Measurements from ENCODE around the gene RAD51B.
A peak's percentile ranks its signal among the peaks of the same experiment; 100 is the strongest.

RAD51B gene

DNA sequence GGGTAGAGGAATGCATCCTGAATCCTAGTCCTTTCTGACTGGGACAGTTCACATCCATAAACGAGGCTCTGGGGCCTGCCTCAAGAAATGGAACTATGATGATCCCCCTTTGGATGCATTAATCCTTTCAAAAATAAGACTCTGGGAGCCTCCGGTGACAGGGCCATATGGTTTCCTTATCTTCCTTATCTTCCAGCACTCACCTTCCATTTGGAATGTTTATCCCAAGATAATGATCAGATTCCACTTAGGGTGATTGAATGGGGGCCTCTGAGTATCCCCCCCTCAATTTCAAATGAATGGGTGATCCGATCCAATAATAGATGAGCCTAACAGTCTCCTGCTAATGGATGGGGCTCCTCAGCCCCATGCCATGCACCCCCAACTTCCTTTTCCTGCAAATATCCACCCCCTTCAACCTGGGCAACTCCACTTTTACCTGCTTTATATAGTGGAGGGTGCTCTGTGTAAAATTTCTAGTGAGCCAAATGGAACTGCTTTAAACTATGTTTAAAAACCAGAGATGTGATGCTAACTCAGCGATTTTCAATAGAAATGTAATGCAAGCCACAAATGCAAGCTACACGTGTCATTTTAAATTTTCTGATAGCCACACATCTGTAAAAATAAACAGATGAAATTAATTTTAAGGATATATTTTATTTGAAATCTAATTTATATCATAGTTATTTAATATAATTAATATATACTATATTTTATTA, 815.5 kb downstream of the RAD51B start:
- DNase-seq (ENCODE audit: low spot score): no peak

DNA sequence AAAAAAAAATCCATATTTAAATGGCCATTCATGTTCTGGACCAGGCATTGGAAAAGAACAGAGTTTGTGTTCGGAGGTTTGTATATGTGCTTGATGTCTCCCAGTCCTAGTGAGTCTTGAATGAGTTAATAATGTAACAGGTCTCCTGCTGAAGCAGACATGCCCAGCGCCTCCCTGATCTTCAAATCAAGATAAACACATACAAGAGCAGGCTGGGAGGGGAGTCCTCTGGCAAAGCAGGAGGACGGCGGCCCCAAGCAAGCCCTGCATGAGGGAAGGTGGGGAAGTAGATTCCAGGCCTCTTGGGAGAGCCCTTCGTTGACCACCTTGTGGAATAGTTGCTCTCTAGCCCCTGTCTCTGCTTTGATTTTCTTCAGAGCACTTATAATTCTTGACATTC, 817.0 kb downstream of the RAD51B start:
- DNase-seq (ENCODE audit: low spot score): no peak

DNA sequence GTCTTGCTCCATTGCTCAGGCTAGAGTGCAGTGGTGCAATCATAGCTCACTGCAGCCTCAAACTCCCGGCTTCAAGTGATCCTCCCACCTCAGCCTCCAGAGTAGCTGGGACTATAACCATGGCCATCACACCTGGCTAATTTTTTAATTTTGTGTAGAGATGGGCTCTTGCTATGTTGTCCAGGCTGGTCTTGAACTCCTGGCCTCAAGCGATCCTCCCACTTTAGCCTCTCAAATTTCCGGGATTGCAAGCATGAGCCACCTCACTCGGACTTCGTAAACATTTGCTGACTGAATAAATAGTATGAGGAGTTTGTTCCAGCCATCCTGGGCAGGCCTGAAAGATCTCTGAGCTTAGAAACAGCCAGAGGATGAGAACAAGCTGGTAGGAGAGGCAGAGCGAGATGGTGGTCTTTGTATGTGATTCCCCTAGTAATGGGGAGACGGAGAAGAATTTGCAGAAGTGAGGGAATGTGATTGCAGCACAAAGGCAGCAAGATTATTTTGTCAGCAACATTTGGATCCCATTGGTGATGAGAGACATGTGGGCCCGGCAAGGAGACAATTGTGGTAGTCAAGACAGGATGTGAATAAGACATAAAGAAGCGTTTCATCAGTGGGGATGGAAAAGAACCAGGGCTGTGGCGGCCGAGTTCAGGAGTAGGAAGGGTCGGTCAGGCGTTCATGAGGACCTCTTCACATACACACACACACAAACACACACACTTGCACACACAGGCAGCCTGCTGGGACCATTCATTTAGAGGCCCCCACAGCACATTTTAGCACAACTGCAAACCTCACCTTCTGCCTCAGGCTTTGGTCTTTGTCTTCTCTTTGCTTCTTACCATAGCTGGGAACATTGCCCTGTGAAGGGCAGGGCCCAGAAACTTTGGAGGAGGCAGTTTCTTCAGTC, 817.8 kb downstream of the RAD51B start:
- DNase-seq (ENCODE audit: low spot score): peak; percentile 80

DNA sequence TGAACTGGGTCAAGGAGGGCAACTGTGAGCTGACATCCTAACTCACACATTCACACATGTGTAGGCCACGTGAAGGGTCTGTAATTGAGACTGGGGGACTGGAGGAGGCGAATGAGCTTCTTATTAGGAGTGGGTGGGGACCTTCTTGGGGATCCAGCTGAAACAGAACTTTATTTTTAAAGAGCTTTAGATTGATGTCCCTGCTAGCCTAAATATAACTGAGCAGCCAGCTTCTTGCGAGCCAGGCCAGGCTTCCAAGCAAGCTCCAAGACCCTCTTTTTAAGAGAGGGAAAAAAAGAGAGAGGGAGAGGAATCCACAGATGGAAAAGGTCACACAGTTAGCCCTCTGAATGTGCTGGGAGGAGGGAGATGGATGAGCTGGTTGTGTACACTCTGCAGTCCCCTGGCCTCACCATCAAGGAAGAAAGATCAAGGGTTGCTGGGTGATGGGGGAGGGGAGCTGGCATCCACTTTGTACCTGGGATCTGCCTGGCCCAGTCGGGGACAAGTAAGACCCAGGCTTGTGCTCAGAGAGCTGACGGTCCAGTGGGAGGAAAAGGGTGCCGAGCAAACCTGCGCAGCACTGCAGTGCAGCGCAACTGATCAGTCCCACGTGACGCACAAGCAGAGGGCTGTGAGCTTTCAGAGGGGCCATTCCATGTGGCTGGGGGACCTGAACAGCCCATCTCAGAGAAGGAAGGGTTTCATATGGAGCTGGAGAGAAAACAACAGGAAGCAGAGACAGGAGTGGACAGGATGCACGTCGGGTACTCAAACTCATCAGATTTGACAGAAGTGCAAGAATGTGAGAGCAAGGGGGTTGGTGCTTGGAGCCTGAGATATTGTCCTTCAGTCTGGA, 818.8 kb downstream of the RAD51B start:
- no peak for DNase-seq (ENCODE audit: low spot score)

DNA sequence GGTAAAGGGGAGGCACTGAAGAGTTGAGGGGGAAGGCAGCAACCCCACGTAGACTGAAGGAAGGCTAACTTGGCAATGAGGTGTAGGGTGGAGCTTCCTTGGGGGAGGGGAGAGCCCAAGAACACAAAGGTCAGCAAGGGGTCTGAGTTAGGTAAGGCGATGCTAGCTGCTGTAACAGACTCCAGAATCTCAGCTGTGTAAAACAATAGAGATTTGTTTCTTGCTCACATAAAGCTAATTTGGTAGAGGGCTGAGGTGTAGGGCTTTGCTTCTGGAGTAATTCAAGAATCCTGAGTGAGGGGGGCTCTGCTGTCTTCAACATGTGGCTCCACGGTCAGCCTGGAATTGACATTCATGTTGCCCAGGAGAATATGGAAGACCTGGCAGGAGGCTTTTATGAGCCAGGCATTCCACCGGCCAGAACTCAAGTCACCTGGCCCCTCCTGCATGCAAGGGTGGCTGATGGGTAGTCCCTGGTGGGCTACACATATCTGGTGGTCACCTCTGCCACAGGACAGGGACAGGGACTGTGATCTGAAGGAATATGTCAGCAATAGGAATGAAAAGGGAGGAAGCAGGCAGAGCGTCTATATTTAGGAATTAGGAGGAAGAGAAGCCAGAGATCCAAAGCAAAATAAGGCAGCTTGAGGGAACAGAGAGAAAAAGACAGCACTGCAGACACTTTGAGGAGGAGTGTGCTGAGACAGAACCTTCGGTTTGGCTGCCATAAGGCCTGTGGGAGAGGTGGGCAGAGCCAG, 819.6 kb downstream of the RAD51B start:
- DNase-seq (ENCODE audit: low spot score): no peak

DNA sequence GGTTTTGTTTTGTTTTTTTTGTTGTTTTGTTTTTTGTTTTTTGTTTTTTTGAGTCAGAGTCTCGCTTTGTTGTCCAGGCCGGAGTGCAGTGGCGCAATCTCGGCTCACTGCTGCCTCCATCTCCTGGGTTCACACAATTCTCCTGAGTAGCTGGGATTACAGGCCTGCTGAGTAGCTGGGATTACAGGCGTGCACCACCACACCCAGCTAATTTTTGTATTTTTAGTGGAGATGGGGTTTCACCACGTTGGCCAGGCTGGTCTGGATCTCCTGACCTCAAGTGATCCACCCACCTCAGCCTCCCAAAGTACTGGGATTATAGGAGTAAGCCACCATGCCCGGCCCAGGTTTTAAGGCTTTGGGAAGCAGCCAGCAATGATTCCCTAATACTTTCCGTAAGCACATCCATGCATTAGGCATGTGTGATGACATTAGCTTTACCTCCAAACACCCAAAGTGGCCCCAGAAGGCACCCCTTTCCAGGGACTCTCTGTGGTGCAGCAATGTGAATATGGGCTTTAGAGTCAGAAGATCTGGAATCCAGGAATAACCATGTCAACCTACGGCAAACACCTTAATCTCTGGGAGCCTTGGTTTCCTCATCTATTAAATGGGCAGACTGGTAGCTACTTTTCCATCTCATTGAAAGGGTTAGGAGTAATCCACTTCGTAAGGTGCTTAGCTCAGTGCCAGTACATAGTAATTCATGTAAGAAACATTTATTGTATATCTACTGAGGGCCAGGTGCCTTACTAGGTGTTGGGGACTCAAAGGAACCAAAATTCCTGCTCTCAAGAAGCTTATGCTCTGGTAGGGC, 820.4 kb downstream of the RAD51B start:
- no peak for DNase-seq (ENCODE audit: low spot score)

DNA sequence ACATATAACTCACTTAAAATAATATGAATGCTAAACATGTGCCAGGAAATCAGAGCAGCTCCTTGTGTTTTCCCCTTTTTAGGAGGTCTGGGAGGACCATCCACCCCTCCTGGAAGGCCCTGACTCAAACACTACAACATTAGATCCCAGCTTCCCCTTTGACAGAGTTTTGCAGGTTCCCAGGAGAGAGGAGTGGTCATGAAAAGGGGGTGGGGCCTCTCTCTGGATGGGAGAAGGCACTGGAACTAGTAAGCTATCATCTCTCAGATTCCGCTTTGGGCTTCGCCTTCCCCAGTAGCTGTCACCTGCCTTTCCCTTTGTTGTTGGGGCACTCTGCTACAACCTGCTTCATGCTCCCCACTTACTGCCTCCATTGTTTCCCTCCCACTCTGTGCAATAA, 824.1 kb downstream of the RAD51B start:
- DNase-seq (ENCODE audit: low spot score): no peak

DNA sequence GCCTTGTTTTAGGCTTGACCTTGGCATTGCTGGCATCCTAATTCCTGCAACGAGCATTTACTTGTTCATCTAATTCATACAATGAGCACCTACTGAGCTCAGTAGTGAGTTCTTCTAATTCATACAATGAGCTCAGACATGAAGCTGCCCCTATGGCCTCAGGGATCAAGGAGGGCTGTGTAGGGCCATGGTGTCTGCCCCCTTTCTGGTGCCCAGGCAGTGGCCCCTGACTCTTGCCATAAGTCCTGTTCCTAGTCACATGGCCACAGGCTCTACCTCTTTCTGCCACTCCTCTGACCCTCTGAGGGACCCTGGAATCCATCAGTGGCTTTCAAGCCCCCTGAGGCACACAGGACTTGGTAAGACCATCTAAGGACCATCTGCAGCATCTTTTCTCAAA, 824.5 kb downstream of the RAD51B start:
- no peak for DNase-seq (ENCODE audit: low spot score)

DNA sequence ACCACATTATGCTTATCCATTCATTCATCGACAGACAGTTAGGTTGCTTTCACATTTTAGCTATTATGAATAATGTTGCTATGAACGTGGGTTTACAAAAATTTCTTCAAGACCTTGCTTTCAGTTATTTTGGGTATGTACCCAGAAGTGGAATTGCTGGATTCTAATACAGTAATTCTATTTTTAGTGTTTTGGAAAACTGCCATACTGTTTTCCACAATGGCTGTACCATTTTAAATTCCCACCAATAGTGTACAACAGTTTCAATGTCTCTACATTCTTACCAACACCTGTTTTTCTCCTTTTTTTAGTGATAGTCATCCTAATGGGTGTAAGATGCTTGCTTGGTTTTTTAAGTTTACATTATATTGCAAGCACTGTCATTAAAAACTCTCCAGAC, 825.8 kb downstream of the RAD51B start:
- no peak for DNase-seq (ENCODE audit: low spot score)

DNA sequence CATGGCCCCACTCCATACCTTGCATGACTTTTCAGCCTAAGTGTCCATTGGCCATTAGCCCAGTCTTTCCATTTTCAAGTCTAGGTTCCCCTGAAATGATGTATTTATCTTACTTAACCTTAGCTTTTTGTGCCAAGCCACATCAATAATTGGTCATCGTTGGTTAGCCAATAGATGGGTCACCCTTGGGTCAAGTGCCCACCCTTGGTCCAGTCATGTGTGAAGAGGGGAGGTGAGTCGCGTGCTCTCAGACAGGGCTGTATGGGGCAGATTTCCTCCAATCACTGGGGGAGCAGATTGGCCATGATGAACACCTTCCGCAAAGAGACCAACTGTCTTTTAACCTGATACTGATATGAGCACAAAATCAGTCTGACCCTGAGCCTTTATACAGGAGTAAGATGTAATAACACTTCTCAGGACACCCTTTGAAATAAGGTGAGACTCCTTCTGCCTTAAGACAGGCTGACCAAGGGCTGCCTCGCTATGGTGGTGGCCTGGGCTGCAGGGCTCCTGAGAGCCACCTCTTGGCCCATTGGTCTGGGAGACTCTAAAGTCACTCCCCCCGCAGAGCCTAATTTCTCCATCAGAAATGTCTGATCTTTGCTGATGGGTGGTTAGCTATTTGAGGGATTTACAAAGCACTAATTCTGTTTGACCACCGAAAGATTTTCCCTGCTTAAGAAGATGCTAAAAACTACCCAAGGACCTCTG, 830.1 kb downstream of the RAD51B start:
- DNase-seq (ENCODE audit: low spot score): no peak

DNA sequence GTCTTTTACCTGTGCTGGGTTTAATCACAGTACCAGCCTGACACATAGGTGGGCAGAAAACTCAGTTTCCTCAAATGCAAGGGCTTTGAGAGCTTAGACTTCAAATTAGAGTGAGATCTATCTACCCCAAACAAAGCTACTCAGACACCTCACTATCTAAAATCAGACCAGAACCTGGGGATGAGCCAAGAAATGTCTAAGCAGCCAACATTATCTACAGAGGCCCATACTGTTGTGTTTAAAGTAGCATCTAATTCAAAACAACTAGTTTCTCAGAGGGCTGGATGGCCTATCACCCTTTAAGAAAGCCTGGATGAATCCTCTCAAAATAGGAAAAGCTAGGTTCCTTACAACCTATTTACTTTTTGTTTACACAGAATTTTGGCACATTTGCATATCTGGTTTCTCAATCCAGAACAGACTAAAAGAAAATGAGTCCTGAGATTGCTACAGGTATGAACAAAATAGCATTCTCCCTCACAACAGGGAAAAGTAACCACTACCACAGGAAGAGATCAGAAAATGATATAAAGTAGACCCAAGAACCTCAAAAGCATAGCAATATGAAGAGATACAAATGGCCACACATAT, 830.9 kb downstream of the RAD51B start:
- DNase-seq (ENCODE audit: low spot score): no peak

DNA sequence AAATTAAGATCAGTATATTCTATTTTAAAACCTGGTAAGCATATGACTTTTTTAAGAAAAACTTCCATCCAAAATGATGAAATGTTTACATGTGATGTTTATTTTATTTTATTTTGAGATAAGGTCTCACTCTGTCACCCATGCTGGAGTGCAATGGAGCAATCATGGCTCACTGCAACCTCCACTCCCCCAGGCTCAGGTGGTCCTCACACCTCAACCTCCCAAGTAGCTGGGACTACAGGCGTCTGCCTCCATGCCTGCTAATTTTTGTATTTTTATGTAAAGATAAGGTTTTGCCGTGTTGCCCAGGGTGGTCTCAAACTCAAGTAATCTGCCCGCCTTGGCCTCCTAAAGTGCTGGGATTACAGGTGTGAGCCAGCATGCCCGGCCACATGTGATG, 831.5 kb downstream of the RAD51B start:
- DNase-seq (ENCODE audit: low spot score): no peak

DNA sequence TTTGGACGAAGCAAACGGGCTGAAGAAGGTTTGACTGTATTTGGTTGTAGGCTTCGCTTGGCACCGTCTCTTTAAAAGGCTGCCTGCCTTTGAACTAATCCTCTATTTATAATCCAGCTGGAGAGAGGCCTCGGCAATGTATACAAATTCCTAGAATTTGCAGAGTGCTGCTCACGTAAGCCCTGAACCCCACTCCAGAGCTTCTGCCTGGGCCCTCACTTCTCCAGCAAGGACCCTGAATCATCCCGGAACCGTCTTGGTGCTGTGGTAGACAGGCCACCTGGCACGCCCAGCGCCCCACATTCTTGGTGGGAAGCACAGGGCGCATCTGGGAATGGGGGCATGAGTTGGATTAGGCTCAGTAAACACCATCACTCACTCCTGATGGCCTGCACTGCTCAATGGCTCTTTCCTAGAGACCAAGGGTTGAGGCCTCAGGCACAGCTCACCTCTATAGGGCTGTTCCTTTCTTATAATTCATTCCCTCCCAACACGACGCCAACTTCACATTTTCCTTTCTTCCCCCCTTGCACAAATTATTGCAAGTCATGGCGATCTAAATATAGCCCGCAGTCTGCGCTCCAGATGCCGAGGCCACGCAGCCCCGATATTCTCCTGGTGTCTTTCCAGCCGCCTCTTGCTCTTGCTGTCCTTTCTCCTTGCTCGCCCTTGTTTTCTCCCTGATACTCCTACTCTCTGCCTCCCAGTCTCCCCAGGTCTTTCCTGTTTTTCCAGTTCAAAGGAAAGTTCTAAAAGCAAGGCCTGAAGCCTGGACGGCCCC, 832.3 kb downstream of the RAD51B start:
- no peak for DNase-seq (ENCODE audit: low spot score)

DNA sequence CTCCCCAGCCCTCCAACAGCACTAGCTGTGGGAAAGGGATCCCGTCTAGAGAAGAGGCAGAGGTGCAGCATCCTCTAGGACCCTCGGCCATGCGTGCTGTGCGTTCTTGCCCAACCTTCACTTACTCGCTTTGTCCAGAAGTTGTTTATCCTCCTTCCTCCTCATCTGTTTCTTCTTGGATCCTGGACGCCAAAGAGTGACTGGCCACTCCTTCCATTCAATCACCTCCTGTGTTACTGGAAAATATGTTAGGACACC, 832.8 kb downstream of the RAD51B start:
- DNase-seq (ENCODE audit: low spot score): no peak

DNA sequence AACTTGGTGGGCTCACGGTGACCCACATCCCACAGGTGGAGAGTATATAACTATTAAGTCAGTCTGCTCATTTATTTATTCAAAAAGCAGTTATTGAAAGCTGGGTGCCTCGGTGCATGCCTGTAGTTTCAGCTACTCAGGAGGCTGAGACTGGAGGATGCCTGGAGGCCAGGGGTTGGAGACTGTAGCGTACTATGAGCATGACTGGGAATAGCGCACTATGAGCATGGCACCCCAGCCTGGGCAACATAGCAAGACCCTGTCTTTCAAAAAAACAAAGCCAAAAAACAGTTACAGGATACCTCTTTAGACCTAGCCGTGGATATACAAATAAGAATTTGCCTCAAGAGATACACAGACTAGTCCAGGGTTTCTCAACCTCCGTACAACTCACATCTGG, 833.5 kb downstream of the RAD51B start:
- DNase-seq (ENCODE audit: low spot score): no peak

DNA sequence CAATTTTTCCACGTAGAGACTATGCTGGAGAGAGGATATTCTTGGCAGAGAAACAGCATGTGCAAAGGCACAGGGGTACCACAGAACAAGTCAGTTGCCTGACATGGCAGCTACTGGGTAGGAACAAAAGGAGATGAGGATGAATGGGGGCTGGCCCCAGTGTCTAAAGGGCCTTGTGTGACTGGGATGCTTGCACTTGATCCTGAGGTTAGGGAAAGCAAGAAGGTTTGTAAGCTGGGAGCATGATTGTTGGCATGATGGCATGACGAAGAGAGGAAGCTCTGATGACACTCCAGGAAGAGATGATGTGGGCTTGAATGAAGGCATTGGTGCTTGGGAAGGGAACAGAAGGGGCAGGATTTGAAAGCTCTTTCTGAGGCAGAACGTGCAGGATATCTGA, 834.2 kb downstream of the RAD51B start:
- no peak for DNase-seq (ENCODE audit: low spot score)

DNA sequence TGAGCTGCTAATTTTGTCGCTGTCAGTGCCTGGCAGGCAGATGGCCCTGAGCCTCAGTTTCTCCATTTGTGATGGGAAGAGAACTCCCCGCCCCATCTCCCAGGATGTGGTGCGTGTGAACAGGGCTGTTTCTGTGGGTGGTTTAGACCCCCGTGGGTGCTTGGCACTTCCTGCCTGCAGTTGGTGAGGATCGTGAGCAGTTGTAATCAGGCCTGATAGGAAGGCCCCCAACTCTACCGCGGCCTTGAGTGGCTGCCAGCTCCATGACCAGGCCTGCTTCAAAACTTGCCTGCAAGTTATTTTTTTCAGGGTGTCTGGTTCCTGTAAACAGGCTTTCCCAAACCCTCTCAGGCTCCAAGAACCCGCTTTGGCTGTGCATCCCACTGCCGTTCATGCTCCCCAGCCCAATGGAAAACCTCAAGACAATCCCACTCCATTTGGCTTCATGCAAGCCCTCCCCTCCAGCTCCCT, 834.9 kb downstream of the RAD51B start:
- DNase-seq (ENCODE audit: low spot score): no peak

DNA sequence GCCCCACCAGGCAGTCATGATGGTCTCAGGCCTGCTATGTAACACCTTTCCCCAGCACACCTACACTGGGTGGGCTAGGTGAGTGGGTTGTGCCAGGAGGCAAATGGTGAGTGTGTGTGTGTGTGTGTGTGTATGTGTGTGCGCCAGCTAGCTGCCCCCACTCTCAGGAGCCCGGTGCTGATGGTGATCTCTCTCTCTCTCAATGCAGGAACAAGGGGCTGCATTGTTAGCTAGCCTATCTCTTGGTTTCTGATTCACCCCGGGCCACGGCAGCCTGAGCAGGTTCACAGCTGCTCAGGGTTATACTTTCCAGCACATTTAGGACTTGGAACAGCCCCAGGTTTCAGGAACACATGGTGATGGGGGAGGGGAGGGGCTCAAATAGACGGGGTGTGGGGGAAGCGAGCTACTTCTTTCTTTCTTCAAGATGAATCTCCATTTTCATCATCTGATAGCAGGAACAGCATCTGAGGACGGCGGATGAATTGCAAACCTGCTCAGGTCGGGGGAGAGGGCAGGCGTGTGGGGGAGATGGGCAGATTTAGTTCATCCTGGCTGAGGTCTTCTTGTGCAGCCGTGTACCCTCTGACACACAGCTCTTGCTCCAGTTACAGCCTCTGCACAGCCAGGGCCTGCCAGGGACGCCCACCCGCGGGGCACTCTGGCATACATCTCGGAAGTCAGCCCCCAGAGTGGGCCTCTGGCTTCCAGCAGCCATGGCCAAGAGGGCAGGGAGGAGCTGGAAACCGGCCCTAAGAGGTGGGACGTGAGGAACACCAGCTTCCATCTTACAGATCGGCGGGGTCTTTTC, 835.6 kb downstream of the RAD51B start:
- peak; percentile 45 for DNase-seq (ENCODE audit: low spot score)

Measured in Ammon's horn (tissue), 1 donor.